HG03060 (cell line): ENCODE data around the gene ARFGEF2.
"Not testable (repeated sequence)": the region's sequence is repeated elsewhere in the genome, so short reads cannot be mapped to it uniquely, and the experiment has no call there.

Experiments used
- ATAC-seq: cut with Tn5 transposase; IDR thresholded peaks from one replicate; pipeline ENCODE4 v1.9.1; 2021; ENCODE audit warnings: low read depth, moderate number of reproducible peaks; ENCODE audit not compliant: unreplicated experiment

Gene ARFGEF2

DNA sequence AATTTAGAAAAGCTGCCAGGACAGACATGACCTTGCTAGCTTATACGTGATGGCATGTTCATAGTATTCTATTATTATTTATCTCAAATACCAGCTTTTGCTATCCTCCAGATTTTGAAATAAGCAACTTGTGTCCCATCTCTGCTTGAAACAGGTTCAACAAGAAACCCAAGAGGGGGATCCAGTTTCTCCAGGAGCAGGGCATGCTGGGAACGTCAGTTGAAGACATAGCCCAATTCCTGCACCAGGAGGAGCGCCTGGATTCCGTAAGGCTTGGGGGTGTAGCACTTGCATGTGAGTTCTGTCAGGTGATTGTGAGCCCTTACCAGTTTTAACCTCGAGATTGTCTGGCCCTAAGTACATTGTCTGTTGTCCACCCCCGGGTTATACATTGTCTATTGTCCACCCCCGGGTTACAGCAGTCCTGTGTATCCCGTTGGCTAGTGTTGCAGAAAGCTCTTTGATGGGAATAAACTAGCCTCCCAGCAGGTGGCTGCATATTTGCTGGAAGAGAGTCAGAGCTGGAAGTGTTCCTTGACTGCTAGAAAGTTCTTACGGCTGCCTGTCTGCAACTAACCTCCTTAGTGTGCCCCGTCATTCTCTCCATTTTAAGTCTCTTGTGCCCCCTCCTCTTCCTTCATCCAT is 63.2 kb downstream of the ARFGEF2 start:
- ATAC-seq = no peak

DNA sequence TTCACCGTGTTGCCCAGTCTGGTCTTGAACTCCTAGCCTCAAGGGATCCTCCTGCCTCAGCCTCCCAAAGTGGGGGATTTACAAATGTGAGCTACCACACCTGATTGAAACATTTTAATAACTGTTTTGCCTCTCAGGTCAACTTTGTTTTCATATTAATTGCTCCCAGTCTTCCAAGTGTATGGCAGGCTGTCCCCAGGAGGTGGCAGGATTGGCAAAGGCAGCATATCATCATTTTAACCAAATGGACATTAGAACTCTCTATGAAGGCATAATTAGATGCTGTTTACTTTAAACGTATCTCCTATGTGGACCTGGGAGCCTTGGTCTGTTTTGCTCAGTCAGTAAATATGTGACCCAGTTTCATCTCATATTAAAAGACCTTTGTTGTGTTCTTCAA is 65.4 kb downstream of the ARFGEF2 start:
- no peak for ATAC-seq

DNA sequence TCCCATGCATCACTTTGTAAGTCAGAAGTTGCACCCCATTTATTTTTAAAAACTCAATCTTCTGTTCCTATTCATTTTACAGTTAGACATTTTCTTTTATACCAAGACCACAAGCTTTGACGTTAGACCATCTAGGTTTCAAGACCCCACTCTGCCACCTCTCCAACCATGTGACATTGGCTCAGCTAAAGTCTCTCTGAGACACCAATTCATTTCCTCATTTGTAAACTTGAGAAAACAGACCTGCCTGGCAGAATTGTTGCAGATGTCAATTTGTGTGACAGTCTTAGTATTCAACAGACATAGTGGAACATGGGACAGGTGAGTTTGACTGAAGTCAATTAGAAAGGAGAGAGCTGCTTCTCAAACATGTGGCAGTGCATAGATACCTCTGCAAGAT is 69.0 kb downstream of the ARFGEF2 start:
- no peak for ATAC-seq

DNA sequence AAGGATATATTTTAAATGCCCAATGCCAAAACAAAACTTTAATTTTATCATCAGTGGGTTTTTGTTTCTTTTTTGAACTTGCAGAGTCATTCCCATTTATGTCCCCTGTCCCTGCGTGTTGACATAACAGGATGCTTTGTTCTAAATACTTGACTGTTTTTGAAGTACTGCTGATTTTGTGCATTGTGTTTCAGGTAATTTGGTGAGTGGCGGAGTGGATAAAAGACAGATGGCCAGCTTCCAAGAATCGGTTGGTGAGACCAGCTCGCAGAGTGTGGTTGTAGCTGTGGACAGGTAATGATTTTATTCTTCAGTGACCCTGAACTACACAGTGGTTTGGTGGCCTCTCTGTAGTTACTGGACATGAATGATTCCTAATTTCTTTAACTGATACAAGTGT is 74.1 kb downstream of the ARFGEF2 start:
- ATAC-seq = no peak

DNA sequence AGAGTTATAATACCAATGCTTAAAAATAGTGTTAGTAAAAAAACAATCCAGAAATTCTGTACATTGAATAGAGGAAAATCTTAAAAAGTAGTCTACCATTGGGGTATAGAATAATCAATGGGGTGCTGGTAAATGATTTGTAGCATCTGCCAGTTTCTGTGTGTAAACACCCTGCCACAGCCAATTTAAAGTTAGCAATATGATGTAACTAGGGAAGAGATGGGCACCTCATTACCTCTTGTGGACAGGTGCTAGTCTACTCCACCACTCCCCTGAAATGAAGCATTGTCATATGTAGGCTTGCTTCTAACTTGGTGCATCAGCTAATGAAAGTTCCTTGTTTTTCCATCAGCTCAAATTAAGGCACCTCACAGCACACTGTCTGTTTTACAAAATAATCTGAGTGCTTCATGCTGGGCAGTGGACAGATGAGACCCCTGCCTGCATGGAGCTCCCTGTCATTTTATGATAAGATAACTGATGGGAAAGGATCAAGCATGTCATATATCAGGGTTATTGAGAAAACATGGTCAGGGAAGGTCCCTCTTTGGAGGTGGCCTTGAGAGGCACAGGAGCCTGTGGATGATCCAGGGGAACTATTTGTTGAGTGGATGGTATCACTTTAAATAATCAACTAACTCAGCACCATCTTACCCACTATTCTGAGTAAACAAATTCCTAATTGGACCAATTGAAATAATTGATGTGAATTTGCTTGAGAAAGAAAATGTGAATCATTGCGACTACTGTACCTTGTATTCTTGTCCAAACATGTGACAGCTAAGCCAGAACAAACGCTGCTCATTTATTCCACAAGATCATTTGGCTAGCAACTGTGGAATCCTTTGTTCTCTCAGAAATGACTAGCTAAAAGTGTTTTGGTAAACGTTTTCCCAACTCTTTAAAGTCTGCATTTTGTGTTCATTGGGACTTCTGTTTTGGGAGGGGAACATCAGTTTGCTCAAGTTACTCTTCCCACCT is 78.7 kb downstream of the ARFGEF2 start:
- ATAC-seq = no peak

DNA sequence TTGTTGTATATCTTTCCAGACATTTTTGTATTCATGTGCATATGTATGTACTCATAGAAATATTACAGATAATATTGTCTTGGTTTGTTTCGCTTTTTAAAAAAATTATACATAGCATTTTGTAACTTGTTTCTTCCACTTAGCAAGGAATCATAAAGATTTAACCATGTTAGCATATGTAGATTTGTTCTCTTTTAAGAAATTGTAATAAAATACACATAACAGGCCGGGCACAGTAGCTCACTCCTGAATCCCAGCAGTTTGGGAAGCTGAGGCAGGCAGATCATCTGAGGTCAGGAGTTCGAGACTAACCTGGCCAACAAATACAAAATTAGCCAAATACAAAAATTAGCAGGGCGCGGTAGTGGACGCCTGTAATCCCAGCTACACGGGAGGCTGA is 80.2 kb downstream of the ARFGEF2 start:
- no peak for ATAC-seq

DNA sequence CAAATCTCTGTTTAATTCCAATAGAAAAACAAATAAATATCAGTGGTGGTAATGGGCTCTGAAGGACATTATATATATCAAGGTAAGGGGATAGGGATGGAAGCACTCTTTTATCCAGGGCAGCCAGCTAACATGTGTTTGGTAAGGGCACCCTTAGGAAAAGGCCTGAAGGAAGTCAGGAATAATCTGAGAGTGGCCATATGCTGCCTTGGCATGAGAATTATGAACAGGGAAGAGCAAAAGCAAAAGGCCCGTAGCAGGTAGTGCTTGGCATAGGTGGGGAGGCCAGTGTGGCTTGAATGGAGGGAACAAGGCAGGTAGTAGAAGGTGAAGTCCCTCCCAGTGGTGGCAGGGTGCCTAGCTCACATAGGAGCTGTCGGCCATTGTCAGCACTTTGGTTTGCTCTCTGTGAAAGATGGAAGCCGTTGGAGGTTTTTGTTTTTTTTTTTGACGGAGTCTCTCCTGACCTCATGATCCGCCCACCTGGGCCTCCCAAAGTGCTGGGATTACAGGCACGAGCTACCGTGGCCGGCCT is 85.0 kb downstream of the ARFGEF2 start:
- no peak for ATAC-seq

DNA sequence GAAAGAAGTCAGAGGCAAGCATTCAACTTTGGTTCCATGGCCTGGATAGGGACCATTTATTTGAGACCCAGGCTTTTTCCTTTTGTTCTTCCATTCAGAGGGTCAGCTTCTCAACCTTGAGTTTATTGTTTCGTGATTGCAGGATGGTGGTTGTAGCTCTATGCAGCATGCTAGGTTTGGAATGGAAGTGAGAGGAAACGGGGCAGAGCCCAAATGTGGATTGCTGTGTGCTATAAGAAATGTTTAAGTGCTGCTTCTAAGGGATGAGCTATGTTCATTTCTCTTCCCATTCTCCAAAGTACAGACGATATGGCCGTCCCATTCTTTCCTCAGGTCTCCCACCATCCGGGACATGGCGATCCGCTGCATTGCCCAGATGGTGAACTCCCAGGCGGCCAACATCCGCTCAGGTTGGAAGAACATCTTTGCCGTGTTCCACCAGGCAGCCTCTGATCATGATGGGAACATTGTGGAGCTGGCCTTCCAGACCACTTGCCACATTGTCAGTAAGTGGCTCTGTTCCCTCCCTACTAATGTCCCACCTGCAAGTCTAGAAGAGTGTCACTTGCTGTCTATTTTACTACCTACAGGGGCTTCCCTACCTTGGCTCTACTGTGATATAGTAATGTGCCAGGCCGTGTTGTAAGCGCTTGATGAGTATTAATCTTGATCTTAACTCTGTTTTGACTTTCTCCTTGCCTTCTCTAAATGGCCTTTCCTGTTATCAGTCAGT is 88.6 kb downstream of the ARFGEF2 start:
- ATAC-seq = no peak

DNA sequence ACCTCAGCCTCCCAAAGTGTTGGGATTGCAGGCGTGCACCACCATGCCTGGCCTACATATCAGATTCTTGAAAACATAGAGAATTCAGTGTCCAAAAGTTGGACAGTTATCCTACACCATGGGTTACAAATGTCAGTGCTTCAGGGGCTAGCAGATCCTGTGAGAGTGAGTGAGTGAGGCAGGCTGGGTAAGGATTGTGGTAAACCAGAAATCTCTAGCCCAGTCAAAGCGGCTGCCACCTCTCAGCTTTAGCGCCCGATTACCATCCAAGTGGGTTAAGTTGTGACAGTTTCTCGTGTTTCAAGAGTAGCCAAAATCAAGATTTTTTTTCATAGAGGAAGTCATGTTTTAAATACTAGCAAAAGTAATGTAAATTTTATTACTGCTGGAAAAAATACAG is 102.7 kb downstream of the ARFGEF2 start:
- ATAC-seq = no peak

DNA sequence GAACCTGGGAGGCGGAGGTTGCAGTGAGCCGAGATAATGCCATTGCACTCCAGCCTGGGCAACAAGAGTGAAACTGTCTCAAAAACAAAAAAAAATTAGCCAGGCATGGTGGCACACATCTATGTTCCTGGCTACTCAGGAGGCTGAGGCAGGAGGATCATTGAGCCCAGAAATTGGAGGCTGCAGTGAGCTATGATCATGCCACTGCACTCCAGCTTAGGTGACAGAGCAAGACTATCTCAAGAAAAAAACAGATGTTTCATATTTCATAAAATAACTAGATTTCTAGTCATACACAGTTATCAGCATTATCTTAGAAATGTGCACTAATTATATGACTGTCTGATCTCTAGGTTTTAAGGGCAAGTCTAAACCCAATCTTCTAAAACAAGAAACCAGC is 106.7 kb downstream of the ARFGEF2 start:
- not testable (repeated sequence) for ATAC-seq

- no peak for ATAC-seq
Observed at GRCh38 chr20:49028684-49029083, 107.2 kb downstream of the ARFGEF2 start.

GRCh38 chr20:49029203-49029602 is 107.7 kb downstream of the ARFGEF2 start:
- ATAC-seq = no peak

DNA sequence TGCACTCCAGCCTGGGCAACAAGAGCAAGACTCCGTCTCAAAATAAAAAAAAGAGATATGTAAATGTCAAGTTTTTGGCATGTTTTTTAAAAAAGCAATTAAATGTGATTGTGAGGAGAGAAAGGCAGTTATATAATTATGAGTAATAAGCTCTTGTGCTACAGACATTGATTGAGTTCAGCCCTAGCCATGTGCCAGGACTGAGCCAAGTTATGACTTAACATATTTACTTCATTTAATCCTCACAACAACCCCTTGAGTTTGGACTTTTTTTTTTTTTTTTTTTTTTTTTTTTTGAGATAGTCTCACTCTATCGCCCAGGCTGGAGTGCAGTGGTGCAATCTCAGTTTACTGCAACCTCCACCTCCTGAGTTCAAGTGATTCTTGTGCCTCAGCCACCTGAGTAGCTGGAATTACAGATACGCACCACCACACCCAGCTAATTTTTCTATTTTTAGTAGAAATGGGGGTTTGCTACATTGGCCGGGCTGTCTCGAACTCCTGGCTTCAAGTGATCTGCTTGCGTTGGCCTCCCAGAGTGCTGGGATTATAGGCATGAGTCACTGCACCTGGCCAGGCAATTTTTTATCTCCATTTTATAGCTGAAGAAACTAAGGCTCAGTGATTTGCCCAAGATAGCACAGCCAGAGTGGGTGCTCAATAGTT is 109.6 kb downstream of the ARFGEF2 start:
- no peak for ATAC-seq

GRCh38 chr20:49032455-49032854 is 110.9 kb downstream of the ARFGEF2 start:
- no peak for ATAC-seq

DNA sequence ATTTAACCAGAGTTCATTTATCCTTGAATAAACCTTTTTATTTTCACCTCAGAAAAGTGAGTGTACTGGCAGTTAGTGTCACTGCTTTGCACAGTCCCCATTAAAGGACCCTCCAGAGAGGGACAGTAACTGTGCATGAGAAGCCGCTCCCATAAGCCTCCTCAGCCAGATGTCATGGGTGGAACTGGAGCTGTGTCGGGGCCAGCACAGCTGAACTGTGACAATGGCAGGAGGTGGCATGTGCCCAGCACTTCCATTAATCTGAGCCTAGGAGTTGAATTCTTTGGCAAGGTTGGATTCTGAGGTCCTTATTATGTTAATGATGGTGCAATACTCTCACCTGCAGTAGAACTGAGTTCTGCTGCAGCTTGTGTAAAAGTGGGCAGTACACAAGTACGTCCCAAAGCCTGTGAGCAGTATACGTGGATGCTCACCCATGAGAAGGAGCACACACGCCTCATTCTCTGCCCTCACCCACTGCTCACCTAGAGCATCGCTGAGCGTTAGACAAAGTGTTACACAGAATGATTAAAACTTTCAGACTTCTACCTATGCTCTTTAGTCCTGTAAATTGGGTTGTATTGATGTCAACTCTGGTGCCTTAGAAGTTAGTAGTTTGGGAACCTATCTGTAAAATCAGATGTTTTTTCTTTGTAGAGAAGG is 112.7 kb downstream of the ARFGEF2 start:
- no peak for ATAC-seq

- ATAC-seq = no peak
Observed at GRCh38 chr20:49037962-49038387, 116.5 kb downstream of the ARFGEF2 start.

GRCh38 chr20:49039854-49040253 is 118.3 kb downstream of the ARFGEF2 start:
- no peak for ATAC-seq

DNA sequence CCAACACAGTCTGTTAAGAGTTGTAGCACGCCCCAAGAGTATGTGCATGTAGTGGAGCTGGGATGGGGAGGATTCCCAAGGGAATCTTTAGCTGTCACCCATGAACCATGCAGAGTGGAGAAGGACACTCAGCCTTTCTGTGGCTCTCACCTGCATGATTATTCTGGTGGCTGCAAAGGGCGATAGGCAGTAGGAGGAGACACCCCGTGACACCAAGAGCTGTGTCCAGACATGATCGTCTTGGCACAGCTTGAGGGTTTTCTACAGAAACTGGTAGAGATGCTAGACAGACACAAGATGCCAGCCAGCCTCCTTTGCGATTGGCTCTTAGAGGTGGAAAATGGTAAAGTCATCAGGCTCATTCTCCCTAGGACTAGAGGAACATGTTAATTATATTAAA is 121.5 kb downstream of the ARFGEF2 start:
- ATAC-seq = no peak

DNA sequence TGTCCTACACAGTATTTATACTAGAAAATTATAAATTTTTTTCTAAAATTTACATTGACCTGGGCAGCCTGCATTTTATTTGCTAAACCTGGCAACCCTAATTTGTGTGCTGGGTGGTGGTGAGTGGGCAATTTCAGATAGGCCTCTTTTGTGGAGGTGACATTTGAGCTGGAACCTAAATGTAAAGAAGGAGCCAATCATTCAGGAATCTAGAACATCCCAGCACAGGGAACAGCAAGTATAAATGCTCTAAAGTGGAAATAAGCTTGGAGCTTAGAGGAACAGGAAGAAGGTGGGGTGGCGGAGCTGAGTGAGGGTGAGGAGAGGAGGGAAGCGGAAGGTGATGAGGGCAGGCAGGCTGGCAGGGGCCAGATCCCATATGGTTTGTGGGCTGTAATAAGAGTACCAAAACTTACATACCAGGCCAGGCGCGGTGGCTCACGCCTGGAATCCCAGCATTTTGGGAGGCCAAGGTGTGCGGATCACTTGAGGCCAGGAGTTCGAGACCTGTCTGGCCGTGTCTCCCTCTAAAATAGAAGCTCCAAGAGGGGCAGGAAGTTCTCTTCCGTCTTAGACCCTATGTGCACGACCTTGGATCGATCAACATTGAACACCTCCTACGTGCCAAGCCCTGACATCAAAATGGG is 124.1 kb downstream of the ARFGEF2 start:
- ATAC-seq = no peak
